Measurements from ENCODE around the gene DCAF6.

Gene DCAF6

GRCh38 chr1:167900907-167901306 lies 35.6 kb upstream of the DCAF6 start:
- no peak overlapping the region for H3K27ac ChIP-seq
- no peak for TF ChIP-seq CTCF (conservative IDR thresholded peaks at IDR 0.05; ENCODE audit: low read depth)
- ChIA-PET POLR2A (ENCODE audit: low non-redundant PET) (interaction anchor here (0.6 kb wide), 1 partner anchor 37 kb away, joined by 3 read pairs; no protein-coding TSS in a partner anchor), CTCF (no interaction called here)
- no peak for DNase-seq (ENCODE audit: low spot score)

GRCh38 chr1:167904652-167905130 lies 31.8 kb upstream of the DCAF6 start:
- ChIA-PET CTCF (interaction anchor here (0.6 to 0.7 kb wide), 2 partner anchors 177 to 190 kb away, joined by 3 to 5 read pairs; no protein-coding TSS in a partner anchor), POLR2A (ENCODE audit: low non-redundant PET) (no interaction called here)
- H3K27ac ChIP-seq: no peak overlapping the region
- DNase-seq (ENCODE audit: low spot score): no peak
- no peak for TF ChIP-seq CTCF (conservative IDR thresholded peaks at IDR 0.05; ENCODE audit: low read depth)

GRCh38 chr1:167905182-167905581 lies 31.3 kb upstream of the DCAF6 start:
- ChIA-PET POLR2A (ENCODE audit: low non-redundant PET) (no interaction called here), CTCF (interaction anchor here (0.5 to 0.7 kb wide), 3 partner anchors 177 to 290 kb away, joined by 3 to 5 read pairs (median 3); no protein-coding TSS in a partner anchor)
- DNase-seq (ENCODE audit: low spot score): no peak
- TF ChIP-seq CTCF (conservative IDR thresholded peaks at IDR 0.05; ENCODE audit: low read depth): no peak
- no peak overlapping the region for H3K27ac ChIP-seq

GRCh38 chr1:167905671-167906070 lies 30.8 kb upstream of the DCAF6 start:
- DNase-seq (ENCODE audit: low spot score): no peak
- POLR2A ChIA-PET (ENCODE audit: low non-redundant PET): no interaction called here
- no peak for TF ChIP-seq CTCF (conservative IDR thresholded peaks at IDR 0.05; ENCODE audit: low read depth)
- H3K27ac ChIP-seq: no peak overlapping the region
- CTCF ChIA-PET: interaction anchor here (0.5 to 0.7 kb wide), 2 partner anchors 176 to 290 kb away, joined by 3 to 5 read pairs; no protein-coding TSS in a partner anchor

GRCh38 chr1:167909691-167910180 lies 26.7 kb upstream of the DCAF6 start:
- ChIA-PET POLR2A (ENCODE audit: low non-redundant PET) (interaction anchor here (0.6 kb wide), 1 partner anchor 50 kb away, joined by 4 read pairs; no protein-coding TSS in a partner anchor), CTCF (no interaction called here)
- no peak overlapping the region for H3K27ac ChIP-seq
- no peak for TF ChIP-seq CTCF (conservative IDR thresholded peaks at IDR 0.05; ENCODE audit: low read depth)
- no peak for DNase-seq (ENCODE audit: low spot score)

- no peak for TF ChIP-seq CTCF (conservative IDR thresholded peaks at IDR 0.05; ENCODE audit: low read depth)
- no peak for DNase-seq (ENCODE audit: low spot score)
- POLR2A ChIA-PET (ENCODE audit: low non-redundant PET): no interaction called here
Measured at GRCh38 chr1:167910530-167910929, 26.0 kb upstream of the DCAF6 start.

More at GRCh38 chr1:167910530-167910929, 26.0 kb upstream of the DCAF6 start:
- CTCF ChIA-PET: interaction anchor here (0.7 kb wide), 1 partner anchor 340 kb away, joined by 3 read pairs; no protein-coding TSS in a partner anchor
- H3K27ac ChIP-seq: no peak overlapping the region
